LNCaP clone FGC (cell line): ENCODE results near the gene CFAP100.

Experiments used
- DNase-seq: peaks from one replicate; pipeline ENCODE4 v3.0.0-alpha.2; 2011; ENCODE audit warnings: low read depth
- H3K4me3 ChIP-seq: 2 replicates; pipeline ENCODE4 v1.5.1; 2011; ENCODE audit warnings: mild to moderate bottlenecking, low read depth, low read length, control low read depth
- CTCF ChIP-seq: IDR thresholded peaks from 2 replicates; pipeline ENCODE4 v1.5.1; 2012; ENCODE audit warnings: mild to moderate bottlenecking; ENCODE audit not compliant: control insufficient read depth, insufficient read depth; ENCODE audit errors: extremely low read depth

Gene CFAP100

GRCh38 chr3:126433496-126434263 lies 39.0 kb downstream of the CFAP100 start:
- TF ChIP-seq CTCF: no peak
- DNase-seq: no peak
- H3K4me3 ChIP-seq: no peak overlapping the region

- no peak for TF ChIP-seq CTCF
- no peak for DNase-seq
- H3K4me3 ChIP-seq: no peak overlapping the region
Measured at GRCh38 chr3:126434264-126434590, 39.5 kb downstream of the CFAP100 start.

GRCh38 chr3:126434931-126435411 lies 40.3 kb downstream of the CFAP100 start:
- no peak for DNase-seq
- no peak for TF ChIP-seq CTCF
- H3K4me3 ChIP-seq: no peak overlapping the region

- H3K4me3 ChIP-seq: no peak overlapping the region
- DNase-seq: no peak
- TF ChIP-seq CTCF: no peak
Measured at GRCh38 chr3:126435456-126436315, 41.0 kb downstream of the CFAP100 start.

GRCh38 chr3:126436826-126437717 lies 42.4 kb downstream of the CFAP100 start:
- no peak for DNase-seq
- no peak overlapping the region for H3K4me3 ChIP-seq
- no peak for TF ChIP-seq CTCF

GRCh38 chr3:126438186-126438585 lies 43.5 kb downstream of the CFAP100 start:
- no peak for TF ChIP-seq CTCF
- DNase-seq: no peak
- no peak overlapping the region for H3K4me3 ChIP-seq
